Ovary (tissue), 9 donors: Measurements from ENCODE around the gene SLC9A3. TPM values are rescaled to one million over a fixed set of nuclear protein-coding genes. Genes with fewer than 3 reads are reported as not detected.

Source experiments
- DNase-seq, 5 donors: peaks; one replicate each; pipeline ENCODE4 v3.0.0-alpha.2; 2019 to 2020
- H3K27ac ChIP-seq, 2 donors: fragments of 200-600 bp; one replicate each; pipeline versions ENCODE4 v1.5.1 to v1.8.0; 2019 to 2022
- H3K27me3 ChIP-seq: fragments of 200-600 bp; one replicate; pipeline ENCODE4 v1.8.0; 2022
- H3K36me3 ChIP-seq: fragments of 200-600 bp; sonication (generic); one replicate; pipeline ENCODE4 v1.5.1; 2019
- H3K4me1 ChIP-seq: one replicate; pipeline ENCODE4 v1.8.1; 2013; ENCODE audit warnings: mild to moderate bottlenecking, moderate library complexity; ENCODE audit not compliant: insufficient read depth
- H3K4me3 ChIP-seq: fragments of 200-600 bp; sonication (generic); one replicate; pipeline ENCODE4 v1.5.1; 2017
- H3K9me3 ChIP-seq, 2 donors: fragments of 200-600 bp in 1 of 2; sonication (generic) in 1 of 2; one replicate each; pipeline versions ENCODE4 v1.5.1 to v1.8.1; 2013 to 2019; ENCODE audit warnings: mild to moderate bottlenecking in 1 of 2, moderate library complexity in 1 of 2
- CTCF ChIP-seq, 3 donors: fragments of 450-650 bp in 2 of 3; fragments of 200-600 bp in 1 of 3; IDR thresholded peaks; one replicate each; pipeline versions ENCODE4 v1.5.1 to v1.8.0; 2016 to 2022; ENCODE audit warnings: antibody characterized with exemption in 3 of 3, mild to moderate bottlenecking in 1 of 3
- EP300 ChIP-seq: sonication (generic); formaldehyde crosslinking; IDR thresholded peaks from one replicate; pipeline ENCODE4 v1.6.1; 2017; ENCODE audit warnings: antibody characterized with exemption
- POLR2A ChIP-seq: fragments of 450-650 bp; IDR thresholded peaks from one replicate; pipeline ENCODE4 v1.6.1; 2017; ENCODE audit warnings: antibody characterized with exemption, mild to moderate bottlenecking, moderate library complexity
- WGBS, 3 donors: extraction: QIAGEN DNeasy Blood & Tissue Kit in 1 of 3; methylation state at CpG; one replicate each; pipeline versions ENCODE4 v1.1.5 to v1.1.7; 2013 to 2017; 5-methylcytosine and 5-hydroxymethylcytosine counted together
- intact Hi-C, 4 donors: fragments of 100-400 bp; cut with DNase I; formaldehyde crosslinking; loops; one replicate each; pipeline versions ENCODE4 v1.11.0 to v1.15.1; 2022 to 2023
- polyA plus RNA-seq, 2 donors: library from polyadenylated mRNA; stranded (reverse); fragments of 200-250 nt in 1 of 2; fragments of 350-450 nt in 1 of 2; fragmentation: Illumina TruSeq in 1 of 2; extraction: RNeasy Lipid Tissue Mini Kit (QIAGEN cat#74804) in 1 of 2; gene quantifications; one replicate each; pipeline ENCODE4 v1.2.3, GENCODE V29; 2013 to 2014
- total RNA-seq, 7 donors: library from RNA; depleted of rRNA in 2 of 7; stranded (reverse); fragments of >200 nt in 2 of 7; fragmentation: NEBNext Ultra II Directional in 3 of 7; extraction: Animal tissue kit (Norgen Biotek cat#: 25700) in 3 of 7; gene quantifications; one replicate each; pipeline versions ENCODE4 v1.1.0 to v1.2.4, GENCODE V29; 2016 to 2023
- donor health status: DM: no; HTN: no; CAD: no; lungs with moderate emphysema.
- donor health status: DM: no; HTN: no; CAD: no.
- donor health status: Bipolar disorder and iron deficiency.
- donor health status: DM: yes; HTN: yes; CAD: no.
- donor health status: DM: no; HTN: no; CAD: no.
- donor health status: DM: yes; HTN: yes; CAD: no.

Gene SLC9A3
- total and polyA plus RNA-seq, 9 donors: 1.2 to 3.6 (median 1.9) TPM

- no peak overlapping the region for H3K27ac ChIP-seq
- DNase-seq: no peak
- H3K4me3 ChIP-seq: no peak overlapping the region
- TF ChIP-seq CTCF (IDR thresholded peaks at IDR 0.05) (no peak), POLR2A (no peak), EP300 (no peak)
- intact Hi-C loops: no loop called here
- 81 to 86% (median 85%) methylated on average over 8 of the region's 8 CpGs for WGBS, 3 donors
- H3K4me1 ChIP-seq: no peaks in the 10 kb centered on the region
- H3K36me3 ChIP-seq: no peaks in the 10 kb centered on the region
- no peaks in the 10 kb centered on the region for H3K9me3 ChIP-seq
- H3K27me3 ChIP-seq: no peaks in the 10 kb centered on the region
Measured at GRCh38 chr5:568809-569208, 44.6 kb upstream of the SLC9A3 start.

- Histone ChIP-seq H3K27me3 (no peaks in the 10 kb centered on the region), H3K4me3 (no peak overlapping the region), H3K9me3 (no peaks in the 10 kb centered on the region), H3K27ac (no peak overlapping the region), H3K36me3 (no peaks in the 10 kb centered on the region), H3K4me1 (no peaks in the 10 kb centered on the region)
- DNase-seq: no peak
- no peak for TF ChIP-seq POLR2A
- no peak for TF ChIP-seq EP300
- no peak for TF ChIP-seq CTCF (IDR thresholded peaks at IDR 0.05)
- whole genome bisulfite sequencing, 3 donors: 50 to 65% (median 59%) methylated on average over 27 of the region's 27 CpGs
- intact Hi-C loops: no loop called here
Measured at GRCh38 chr5:568061-568781, 44.0 kb upstream of the SLC9A3 start.

- Histone ChIP-seq H3K9me3 (no peaks in the 10 kb centered on the region), H3K27me3 (no peaks in the 10 kb centered on the region), H3K27ac (no peak overlapping the region), H3K36me3 (no peaks in the 10 kb centered on the region), H3K4me1 (no peaks in the 10 kb centered on the region), H3K4me3 (no peak overlapping the region)
- no peak for TF ChIP-seq POLR2A
- no peak for TF ChIP-seq EP300
- no peak for TF ChIP-seq CTCF (IDR thresholded peaks at IDR 0.05)
- DNase-seq: no peak
- intact Hi-C loops: no loop called here
- WGBS, 3 donors: 75 to 79% (median 77%) methylated on average over 12 to 13 of the region's 13 CpGs
Measured at GRCh38 chr5:567664-568060, 43.4 kb upstream of the SLC9A3 start.

GRCh38 chr5:566636-567309, 42.5 kb upstream of the SLC9A3 start:
- no peak overlapping the region for H3K27ac ChIP-seq
- 88 to 91% (median 89%) methylated on average over 16 of the region's 16 CpGs for WGBS, 3 donors
- no peaks in the 10 kb centered on the region for H3K4me1 ChIP-seq
- no peak overlapping the region for H3K4me3 ChIP-seq
- DNase-seq: no peak
- no peak for TF ChIP-seq POLR2A
- TF ChIP-seq CTCF (IDR thresholded peaks at IDR 0.05): no peak
- no peak for TF ChIP-seq EP300
- no peaks in the 10 kb centered on the region for H3K36me3 ChIP-seq
- no peaks in the 10 kb centered on the region for H3K27me3 ChIP-seq
- intact Hi-C loops: no loop called here
- H3K9me3 ChIP-seq: no peaks in the 10 kb centered on the region
